Activated CD4-positive, alpha-beta T cell treated with anti-CD3 and anti-CD28 coated beads, Interleukin-2, amount 50 U/mL, for 4 hours (primary cell): Measurements from ENCODE around the gene C1QL3.

ENCODE experiments used
- DNase-seq, 2 experiments: peaks; one replicate each; pipeline ENCODE4 v3.0.0-alpha.2; 2020

The C1QL3 gene

GRCh38 chr10:16521311-16522016 lies at the start of gene C1QL3:
Gene C1QL3 (minus strand): TSS chr10:16521879. CDS start chr10:16521065, 814 bp downstream.
- no peak for DNase-seq

GRCh38 chr10:16570731-16571130 lies 49.1 kb upstream of the C1QL3 start:
- DNase-seq = no peak

- no peak for DNase-seq
Observed at GRCh38 chr10:16566202-16566805, 44.6 kb upstream of the C1QL3 start.

- no peak for DNase-seq
Observed at GRCh38 chr10:16565604-16566003, 43.9 kb upstream of the C1QL3 start.

GRCh38 chr10:16562891-16563290 lies 41.2 kb upstream of the C1QL3 start:
- DNase-seq = no peak

GRCh38 chr10:16559236-16559773 lies 37.6 kb upstream of the C1QL3 start:
- DNase-seq = no peak

- DNase-seq = no peak
Observed at GRCh38 chr10:16547973-16548372, 26.3 kb upstream of the C1QL3 start.

- no peak for DNase-seq
Observed at GRCh38 chr10:16545116-16545736, 23.5 kb upstream of the C1QL3 start.

GRCh38 chr10:16544591-16544990 lies 22.9 kb upstream of the C1QL3 start:
- DNase-seq = no peak

GRCh38 chr10:16544099-16544498 lies 22.4 kb upstream of the C1QL3 start:
- no peak for DNase-seq

GRCh38 chr10:16536155-16536554 lies 14.5 kb upstream of the C1QL3 start:
- no peak for DNase-seq

GRCh38 chr10:16529853-16530252 lies 8.2 kb upstream of the C1QL3 start:
- no peak for DNase-seq

GRCh38 chr10:16527452-16527851 lies 5.8 kb upstream of the C1QL3 start:
- no peak for DNase-seq

GRCh38 chr10:16520900-16521299 lies 779 bp downstream of the C1QL3 start:
- DNase-seq = no peak

GRCh38 chr10:16519908-16520861 lies 1.5 kb downstream of the C1QL3 start:
- no peak for DNase-seq

GRCh38 chr10:16519250-16519907 lies 2.3 kb downstream of the C1QL3 start:
- no peak for DNase-seq

- no peak for DNase-seq
Observed at GRCh38 chr10:16518822-16519221, 2.9 kb downstream of the C1QL3 start.

- no peak for DNase-seq
Observed at GRCh38 chr10:16510843-16511242, 10.8 kb downstream of the C1QL3 start.

GRCh38 chr10:16509996-16510395 lies 11.7 kb downstream of the C1QL3 start:
- DNase-seq = no peak

- DNase-seq = no peak
Observed at GRCh38 chr10:16505161-16505560, 16.5 kb downstream of the C1QL3 start.

- no peak for DNase-seq
Observed at GRCh38 chr10:16497911-16498310, 23.8 kb downstream of the C1QL3 start.

GRCh38 chr10:16493884-16494536 lies 27.7 kb downstream of the C1QL3 start:
- no peak for DNase-seq
